ENCODE data around the gene PSME3IP1. TPM values are rescaled to one million over a fixed set of nuclear protein-coding genes. Genes with fewer than 3 reads are reported as not detected.

The PSME3IP1 gene
- total and polyA plus RNA-seq, 8 donors = 27.9 to 63.3 (median 32.7) TPM

GRCh38 chr16:57147381-57148221, 38.2 kb downstream of the PSME3IP1 start:
- 47 to 48% methylated on average over 14 of the region's 14 CpGs for WGBS, 2 donors
- TF ChIP-seq CTCF (IDR thresholded peaks at IDR 0.05) = no peak
- Histone ChIP-seq H3K4me3 (no peak overlapping the region), H3K27me3 (no peaks in the 10 kb centered on the region), H3K27ac (peak overlapping the region in 2 of 4 donors; percentile 19 to 29), H3K9me3 (no peaks in the 10 kb centered on the region), H3K4me1 (no peaks in the 10 kb centered on the region), H3K36me3 (peaks cover 0 to 7% (median 2%) of the 10 kb centered on the region in 3 donors)
- ATAC-seq (peak in 3 of 4 donors; percentile 31 to 50 (median 42)), FAIRE-seq (no peak), DNase-seq (peak in 1 of 6 donors; percentile 32)
- intact Hi-C loops (cut with DNase I) = no loop called here

DNA sequence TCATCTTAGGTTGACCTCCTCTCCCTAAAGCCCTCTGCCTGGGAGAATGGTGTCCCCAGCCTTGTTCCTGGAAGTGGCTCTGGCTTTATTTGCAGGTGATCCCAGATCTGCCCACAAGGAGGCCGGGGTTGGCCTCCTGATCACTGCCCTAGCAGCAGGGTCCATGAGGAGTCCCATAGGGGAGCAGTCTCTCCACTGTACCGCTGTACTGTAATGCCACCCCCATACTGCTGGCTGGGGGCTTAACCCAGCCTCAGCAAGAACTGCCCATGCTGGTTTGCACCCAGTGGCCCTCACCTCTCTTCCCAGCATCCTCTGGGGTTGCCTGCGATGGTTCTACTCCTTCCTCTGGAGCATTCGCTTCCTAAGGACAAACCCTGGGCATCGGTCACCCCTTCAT, 39.1 kb downstream of the PSME3IP1 start:
- intact Hi-C loops (cut with DNase I) = no loop called here
- no peak overlapping the region for H3K4me3 ChIP-seq
- FAIRE-seq (no peak), ATAC-seq (peak in 1 of 4 donors; percentile 35), DNase-seq (no peak)
- H3K36me3 ChIP-seq = no peaks in the 10 kb centered on the region
- WGBS, 2 donors = 89 to 93% methylated on average over 5 of the region's 5 CpGs
- TF ChIP-seq CTCF (IDR thresholded peaks at IDR 0.05) = no peak
- no peaks in the 10 kb centered on the region for H3K27me3 ChIP-seq
- H3K27ac ChIP-seq = no peak overlapping the region
- H3K9me3 ChIP-seq = no peaks in the 10 kb centered on the region
- no peaks in the 10 kb centered on the region for H3K4me1 ChIP-seq

- WGBS, 2 donors = 88 to 92% methylated on average over 24 of the region's 24 CpGs
- intact Hi-C loops (cut with DNase I) = no loop called here
- H3K4me1 ChIP-seq = no peaks in the 10 kb centered on the region
Observed at GRCh38 chr16:57146040-57146647, 39.7 kb downstream of the PSME3IP1 start.

GRCh38 chr16:57145046-57146021, 40.5 kb downstream of the PSME3IP1 start:
- WGBS, 2 donors = 78 to 79% methylated on average over 14 of the region's 14 CpGs
- FAIRE-seq = no peak

More at GRCh38 chr16:57146040-57146647, 39.7 kb downstream of the PSME3IP1 start:
- TF ChIP-seq CTCF (IDR thresholded peaks at IDR 0.05) = no peak
- Histone ChIP-seq H3K36me3 (no peaks in the 10 kb centered on the region), H3K27ac (no peak overlapping the region), H3K4me3 (no peak overlapping the region), H3K9me3 (no peaks in the 10 kb centered on the region), H3K27me3 (no peaks in the 10 kb centered on the region)
- no peak for DNase-seq
- FAIRE-seq = no peak
- ATAC-seq = no peak

More at GRCh38 chr16:57145046-57146021, 40.5 kb downstream of the PSME3IP1 start:
- ATAC-seq = no peak
- H3K27ac ChIP-seq = no peak overlapping the region
- H3K36me3 ChIP-seq = no peaks in the 10 kb centered on the region
- no peak overlapping the region for H3K4me3 ChIP-seq
- peak in 1 of 6 donors; percentile 24 for DNase-seq
- no peak for TF ChIP-seq CTCF (IDR thresholded peaks at IDR 0.05)
- no peaks in the 10 kb centered on the region for H3K9me3 ChIP-seq
- H3K27me3 ChIP-seq = no peaks in the 10 kb centered on the region
- intact Hi-C loops (cut with DNase I) = no loop called here
- H3K4me1 ChIP-seq = no peaks in the 10 kb centered on the region
